Tibial nerve (tissue), 4 donors: Measurements from ENCODE around the gene LPIN2.

Source experiments
- EP300 ChIP-seq, 2 donors: sonication (generic); formaldehyde crosslinking; IDR thresholded peaks; one replicate each; pipeline ENCODE4 v1.6.1; 2017; ENCODE audit warnings: antibody characterized with exemption in 2 of 2, mild to moderate bottlenecking in 1 of 2
- POLR2A ChIP-seq, 2 donors: fragments of 450-650 bp; IDR thresholded peaks; one replicate each; pipeline ENCODE4 v1.6.1; 2017; ENCODE audit warnings: antibody characterized with exemption in 2 of 2, mild to moderate bottlenecking in 2 of 2, moderate library complexity in 2 of 2
- TF ChIP-seq, protein P1 (sequence below), 5 experiments: fragments of 200-600 bp in 3 of 5; fragments of 450-650 bp in 2 of 5; sonication (generic) in 3 of 5; IDR thresholded peaks; one replicate each; pipeline ENCODE4 v1.5.1; 2016 to 2019; ENCODE audit warnings: antibody characterized with exemption in 5 of 5, mild to moderate bottlenecking in 3 of 5, moderate library complexity in 2 of 5

GRCh38 chr18:3005462-3005861 lies 7.5 kb downstream of the LPIN2 start:
- TF ChIP-seq, protein P1, sequence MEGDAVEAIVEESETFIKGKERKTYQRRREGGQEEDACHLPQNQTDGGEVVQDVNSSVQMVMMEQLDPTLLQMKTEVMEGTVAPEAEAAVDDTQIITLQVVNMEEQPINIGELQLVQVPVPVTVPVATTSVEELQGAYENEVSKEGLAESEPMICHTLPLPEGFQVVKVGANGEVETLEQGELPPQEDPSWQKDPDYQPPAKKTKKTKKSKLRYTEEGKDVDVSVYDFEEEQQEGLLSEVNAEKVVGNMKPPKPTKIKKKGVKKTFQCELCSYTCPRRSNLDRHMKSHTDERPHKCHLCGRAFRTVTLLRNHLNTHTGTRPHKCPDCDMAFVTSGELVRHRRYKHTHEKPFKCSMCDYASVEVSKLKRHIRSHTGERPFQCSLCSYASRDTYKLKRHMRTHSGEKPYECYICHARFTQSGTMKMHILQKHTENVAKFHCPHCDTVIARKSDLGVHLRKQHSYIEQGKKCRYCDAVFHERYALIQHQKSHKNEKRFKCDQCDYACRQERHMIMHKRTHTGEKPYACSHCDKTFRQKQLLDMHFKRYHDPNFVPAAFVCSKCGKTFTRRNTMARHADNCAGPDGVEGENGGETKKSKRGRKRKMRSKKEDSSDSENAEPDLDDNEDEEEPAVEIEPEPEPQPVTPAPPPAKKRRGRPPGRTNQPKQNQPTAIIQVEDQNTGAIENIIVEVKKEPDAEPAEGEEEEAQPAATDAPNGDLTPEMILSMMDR (IDR thresholded peaks at IDR 0.05): no peak
- no peak for TF ChIP-seq POLR2A (IDR thresholded peaks at IDR 0.05)
- no peak for TF ChIP-seq EP300 (IDR thresholded peaks at IDR 0.05)
